Astrocyte (in vitro differentiated cells and primary cell): ENCODE data around the gene CAVIN1. TPM values are rescaled to one million over a fixed set of nuclear protein-coding genes. Genes with fewer than 3 reads are reported as not detected.
A peak's percentile ranks its signal among the peaks of the same experiment; 100 is the strongest.

ENCODE experiments used
- DNase-seq: peaks from one replicate; pipeline ENCODE4 v3.0.0-alpha.2; 2010; ENCODE audit warnings: low read depth
- FAIRE-seq: peaks from 2 replicates; lab custom pipeline; 2011; peaks lifted over from hg19 to GRCh38; lab: Jason Lieb, UNC
- H2AFZ ChIP-seq: 2 replicates; pipeline ENCODE4 v1.6.0; 2012; ENCODE audit warnings: low read depth, low read length, inconsistent platforms
- H3K27ac ChIP-seq: 2 replicates; pipeline ENCODE4 v1.5.1; 2011; ENCODE audit warnings: low read depth, low read length, inconsistent platforms
- H3K27me3 ChIP-seq: 2 replicates; pipeline ENCODE4 v1.6.0; 2011; ENCODE audit warnings: low read length, inconsistent platforms; ENCODE audit not compliant: insufficient read depth
- H3K36me3 ChIP-seq: 2 replicates; pipeline ENCODE4 v1.5.1; 2011; ENCODE audit warnings: low read length, inconsistent platforms; ENCODE audit not compliant: insufficient read depth
- H3K4me1 ChIP-seq: 2 replicates; pipeline ENCODE4 v1.5.1; 2011; ENCODE audit warnings: low read length, inconsistent platforms; ENCODE audit not compliant: insufficient read depth
- H3K4me2 ChIP-seq: 2 replicates; pipeline ENCODE4 v1.6.0; 2012; ENCODE audit warnings: low read length, inconsistent platforms
- H3K4me3 ChIP-seq: 2 replicates; pipeline ENCODE4 v1.5.1; 2011; ENCODE audit warnings: low read depth, mild to moderate bottlenecking, low read length, inconsistent platforms; ENCODE audit not compliant: insufficient read depth
- H3K79me2 ChIP-seq: 2 replicates; pipeline ENCODE4 v1.6.0; 2012; ENCODE audit warnings: mild to moderate bottlenecking, low read length, inconsistent platforms; ENCODE audit not compliant: insufficient read depth
- H3K9ac ChIP-seq: 2 replicates; pipeline ENCODE4 v1.6.0; 2012; ENCODE audit warnings: mild to moderate bottlenecking, low read length, inconsistent platforms
- H3K9me3 ChIP-seq: 2 replicates; pipeline ENCODE4 v1.5.1; 2012; ENCODE audit warnings: low read depth, mild to moderate bottlenecking, low read length, inconsistent platforms; ENCODE audit not compliant: insufficient read depth
- H4K20me1 ChIP-seq: 2 replicates; pipeline ENCODE4 v1.6.0; 2012; ENCODE audit warnings: low read length, inconsistent platforms; ENCODE audit not compliant: insufficient read depth
- H3K27ac Mint-ChIP-seq: one replicate; pipeline ENCODE4 v1.8.0; 2021; ENCODE audit warnings: mild to moderate bottlenecking, mixed read lengths; ENCODE audit not compliant: unreplicated experiment
- H3K27me3 Mint-ChIP-seq: one replicate; pipeline ENCODE4 v1.8.0; 2021; ENCODE audit warnings: low read depth, mixed read lengths; ENCODE audit not compliant: unreplicated experiment
- H3K36me3 Mint-ChIP-seq: one replicate; pipeline ENCODE4 v1.8.0; 2021; ENCODE audit warnings: low read depth, mixed read lengths; ENCODE audit not compliant: unreplicated experiment
- H3K4me1 Mint-ChIP-seq: one replicate; pipeline ENCODE4 v1.8.0; 2021; ENCODE audit warnings: low read depth, mixed read lengths; ENCODE audit not compliant: unreplicated experiment
- H3K4me3 Mint-ChIP-seq: one replicate; pipeline ENCODE4 v1.8.0; 2021; ENCODE audit warnings: mild to moderate bottlenecking, moderate library complexity, mixed read lengths; ENCODE audit not compliant: unreplicated experiment
- H3K9me3 Mint-ChIP-seq: one replicate; pipeline ENCODE4 v1.8.0; 2021; ENCODE audit warnings: mild to moderate bottlenecking, mixed read lengths; ENCODE audit not compliant: unreplicated experiment
- CTCF ChIP-seq: IDR thresholded peaks from 2 replicates; pipeline ENCODE4 v1.5.1; 2011; ENCODE audit warnings: low read depth, mild to moderate bottlenecking, inconsistent platforms, low read length, moderate library complexity; ENCODE audit not compliant: insufficient read depth
- EZH2 ChIP-seq: IDR thresholded peaks from 2 replicates; pipeline ENCODE4 v1.6.1; 2012; ENCODE audit warnings: mild to moderate bottlenecking, low read length, inconsistent platforms; ENCODE audit not compliant: insufficient read depth
- total RNA-seq: library from RNA; stranded (reverse); gene quantifications from 2 replicates; pipeline ENCODE4 v1.2.1, GENCODE V29; 2021

CAVIN1 gene
- total RNA-seq, 1 donor from 2014 or later, result 602 TPM

GRCh38 chr17:42389899-42390298, 33.2 kb downstream of the CAVIN1 start:
- Histone ChIP-seq H3K4me3 (no peak overlapping the region), H3K9me3 (no peaks in the 10 kb centered on the region), H3K27ac (no peak overlapping the region), H3K9ac (no peak overlapping the region), H3K79me2 (peaks cover 34% of the 10 kb centered on the region), H3K4me2 (no peak overlapping the region), H3K4me1 (peaks cover 10% of the 10 kb centered on the region), H2AFZ (no peak overlapping the region), H3K36me3 (no peaks in the 10 kb centered on the region), H4K20me1 (peaks cover 28% of the 10 kb centered on the region), H3K27me3 (no peaks in the 10 kb centered on the region)
- TF ChIP-seq EZH2 (no peak), CTCF (no peak)
- peak overlapping the region; percentile 38 for H3K27ac Mint-ChIP-seq
- H3K4me3 Mint-ChIP-seq, result no peak overlapping the region
- no peaks in the 10 kb centered on the region for H3K9me3 Mint-ChIP-seq
- H3K36me3 Mint-ChIP-seq, result no peaks in the 10 kb centered on the region
- DNase-seq, result no peak
- no peak for FAIRE-seq
- peaks cover 10% of the 10 kb centered on the region for H3K4me1 Mint-ChIP-seq
- H3K27me3 Mint-ChIP-seq, result no peaks in the 10 kb centered on the region

DNA sequence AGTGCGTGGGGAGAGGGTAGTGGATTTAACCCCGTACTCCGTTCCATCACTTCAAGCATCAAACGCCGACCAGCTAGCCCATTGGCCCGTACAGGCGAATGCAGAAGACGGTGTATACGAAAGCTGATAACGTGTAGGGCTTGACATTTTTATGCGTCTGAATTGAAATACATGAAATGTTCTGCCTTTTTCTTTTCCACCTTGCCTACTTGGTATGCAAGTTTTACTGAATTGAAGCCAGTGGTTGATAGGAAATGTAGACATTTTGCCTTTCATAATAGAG, 34.0 kb downstream of the CAVIN1 start:
- peak overlapping the region; percentile 95 for H3K27ac ChIP-seq
- H3K4me1 ChIP-seq, result peaks cover 10% of the 10 kb centered on the region
- no peaks in the 10 kb centered on the region for H3K36me3 ChIP-seq

More for the DNA sequence above, 34.0 kb downstream of the CAVIN1 start:
- Histone ChIP-seq H3K4me3 (peak overlapping the region; percentile 58), H4K20me1 (peaks cover 35% of the 10 kb centered on the region), H3K79me2 (peaks cover 41% of the 10 kb centered on the region), H3K27me3 (no peaks in the 10 kb centered on the region), H3K9me3 (no peaks in the 10 kb centered on the region), H3K4me2 (peak overlapping the region; percentile 92), H2AFZ (peak overlapping the region; percentile 74), H3K9ac (peak overlapping the region; percentile 84)
- TF ChIP-seq EZH2 (no peak), CTCF (no peak)
- Mint-ChIP-seq H3K36me3 (no peaks in the 10 kb centered on the region), H3K27ac (peak overlapping the region; percentile 97), H3K9me3 (no peaks in the 10 kb centered on the region), H3K27me3 (no peaks in the 10 kb centered on the region), H3K4me3 (peak overlapping the region; percentile 96), H3K4me1 (peaks cover 10% of the 10 kb centered on the region)
- FAIRE-seq (no peak), DNase-seq (no peak)
